HEK293 (cell line): Measurements from ENCODE around the gene PHKB.

Experiments used
- CTCF ChIA-PET: fragments of 350-600 bp; formaldehyde crosslinking; extraction: SDS; loops from one replicate; lab custom pipeline; 2021; ENCODE audit warnings: antibody characterized with exemption; lab: Yijun Ruan, JAX
- POLR2A ChIA-PET: fragments of 300-600 bp; formaldehyde crosslinking; extraction: SDS; loops from one replicate; lab custom pipeline; 2020; ENCODE audit warnings: antibody characterized with exemption, inconsistent platforms; lab: Yijun Ruan, JAX
- H3K27ac ChIP-seq: fragments of 200-500 bp; sonication (Bioruptor generic); 2 replicates; pipeline ENCODE4 v1.5.1; 2014; ENCODE audit warnings: low read depth, low read length, control low read depth, inconsistent platforms; ENCODE audit errors: extremely low read depth
- H3K36me3 ChIP-seq, 2 experiments: fragments of 200-500 bp in 1 of 2; sonication (Bioruptor generic) in 1 of 2; 1 replicate in 1 of 2; 2 replicates in 1 of 2; pipeline ENCODE4 v1.5.1; 2014 to 2017; ENCODE audit warnings: inconsistent platforms in 2 of 2, low read length in 2 of 2; ENCODE audit not compliant: control insufficient read depth in 2 of 2, insufficient read depth in 1 of 2
- H3K4me1 ChIP-seq: fragments of 200-500 bp; sonication (Bioruptor generic); 2 replicates; pipeline ENCODE4 v1.5.1; 2014; ENCODE audit warnings: mild to moderate bottlenecking, low read length, inconsistent platforms; ENCODE audit not compliant: control insufficient read depth, insufficient read depth
- H3K4me3 ChIP-seq: 2 replicates; pipeline ENCODE4 v1.5.1; 2011; ENCODE audit warnings: low read depth, mild to moderate bottlenecking, control low read depth, low read length, moderate library complexity
- H3K9me3 ChIP-seq: fragments of 200-500 bp; sonication (Bioruptor generic); 2 replicates; pipeline ENCODE4 v1.5.1; 2014; ENCODE audit warnings: low read depth, low read length, inconsistent platforms; ENCODE audit not compliant: control insufficient read depth, insufficient read depth
- HOXC10 ChIP-seq: sonication (generic); formaldehyde crosslinking; IDR thresholded peaks from 2 replicates; pipeline ENCODE4 v1.8.1; 2023; ENCODE audit warnings: mild to moderate bottlenecking, missing genetic modification reagents
- PRDM1 ChIP-seq: fragments of 450-650 bp; formaldehyde crosslinking; IDR thresholded peaks from 2 replicates; pipeline ENCODE4; 2016; ENCODE audit warnings: missing biosample characterization, missing genetic modification characterization
- TCF7L2 ChIP-seq: IDR thresholded peaks from 2 replicates; pipeline ENCODE4 v1.6.1; 2011; ENCODE audit warnings: low read depth, mild to moderate bottlenecking, inconsistent platforms, low read length, moderate library complexity, borderline replicate concordance
- YY1 ChIP-seq: fragments of 450-650 bp; formaldehyde crosslinking; IDR thresholded peaks from 2 replicates; pipeline ENCODE4 v1.5.1; 2018; ENCODE audit warnings: missing biosample characterization, missing genetic modification characterization
- ZBTB11 ChIP-seq: fragments of 450-650 bp; formaldehyde crosslinking; conservative IDR thresholded peaks from 2 replicates; pipeline ENCODE4 v1.5.1; 2016; ENCODE audit warnings: low read depth, missing biosample characterization, missing genetic modification characterization
- ZNF140 ChIP-seq: fragments of 450-650 bp; formaldehyde crosslinking; IDR thresholded peaks from 2 replicates; pipeline ENCODE4 v1.5.1; 2016; ENCODE audit warnings: missing biosample characterization, missing genetic modification characterization
- ZNF19 ChIP-seq: fragments of 450-650 bp; formaldehyde crosslinking; IDR thresholded peaks from 2 replicates; pipeline ENCODE4; 2016; ENCODE audit warnings: missing biosample characterization, missing genetic modification characterization, low read depth
- ZNF302 ChIP-seq: fragments of 450-650 bp; formaldehyde crosslinking; IDR thresholded peaks from 2 replicates; pipeline ENCODE4 v1.5.1; 2016; ENCODE audit warnings: missing biosample characterization, missing genetic modification characterization, low read depth
- ZNF335 ChIP-seq: fragments of 450-650 bp; formaldehyde crosslinking; conservative IDR thresholded peaks from 2 replicates; pipeline ENCODE4 v1.5.1; 2016; ENCODE audit warnings: missing biosample characterization, missing genetic modification characterization
- ZNF449 ChIP-seq: fragments of 450-650 bp; formaldehyde crosslinking; IDR thresholded peaks from 2 replicates; pipeline ENCODE4 v1.5.1; 2017; ENCODE audit warnings: missing biosample characterization, mild to moderate bottlenecking, missing genetic modification characterization, moderate library complexity
- ZNF473 ChIP-seq: fragments of 450-650 bp; formaldehyde crosslinking; IDR thresholded peaks from 2 replicates; pipeline ENCODE4 v1.5.1; 2017; ENCODE audit warnings: missing biosample characterization, missing genetic modification characterization
- ZNF544 ChIP-seq: fragments of 450-650 bp; formaldehyde crosslinking; IDR thresholded peaks from 2 replicates; pipeline ENCODE4 v1.5.0; 2017; ENCODE audit warnings: missing biosample characterization, missing genetic modification characterization
- ZNF561 ChIP-seq: fragments of 450-650 bp; IDR thresholded peaks from 2 replicates; pipeline ENCODE4 v1.5.1; 2018; ENCODE audit warnings: missing biosample characterization, missing genetic modification characterization, borderline replicate concordance
- ZNF623 ChIP-seq: fragments of 450-650 bp; formaldehyde crosslinking; IDR thresholded peaks from 2 replicates; pipeline ENCODE4 v1.5.1; 2016; ENCODE audit warnings: missing biosample characterization, missing genetic modification characterization
- ZNF629 ChIP-seq: fragments of 450-650 bp; formaldehyde crosslinking; IDR thresholded peaks from 2 replicates; pipeline ENCODE4 v1.5.1; 2017; ENCODE audit warnings: missing biosample characterization, missing genetic modification characterization
- ZNF645 ChIP-seq: fragments of 450-650 bp; formaldehyde crosslinking; IDR thresholded peaks from 2 replicates; pipeline ENCODE4; 2016; ENCODE audit warnings: missing biosample characterization, missing genetic modification characterization
- ZNF658 ChIP-seq: fragments of 450-650 bp; formaldehyde crosslinking; IDR thresholded peaks from 2 replicates; pipeline ENCODE4; 2016; ENCODE audit warnings: missing biosample characterization, missing genetic modification characterization
- ZNF707 ChIP-seq: fragments of 450-650 bp; formaldehyde crosslinking; IDR thresholded peaks from 2 replicates; pipeline ENCODE4 v1.5.1; 2016; ENCODE audit warnings: missing biosample characterization, missing genetic modification characterization
- ZNF791 ChIP-seq: fragments of 450-650 bp; formaldehyde crosslinking; IDR thresholded peaks from 2 replicates; pipeline ENCODE4 v1.5.1; 2016; ENCODE audit warnings: missing biosample characterization, missing genetic modification characterization
- ZNF792 ChIP-seq: fragments of 450-650 bp; formaldehyde crosslinking; IDR thresholded peaks from 2 replicates; pipeline ENCODE4 v1.5.1; 2016; ENCODE audit warnings: missing biosample characterization, missing genetic modification characterization
- ZSCAN18 ChIP-seq: fragments of 450-650 bp; formaldehyde crosslinking; IDR thresholded peaks from 2 replicates; pipeline ENCODE4 v1.5.1; 2016; ENCODE audit warnings: missing biosample characterization, missing genetic modification characterization
- ZSCAN5A ChIP-seq: fragments of 450-650 bp; formaldehyde crosslinking; IDR thresholded peaks from 2 replicates; pipeline ENCODE4 v1.5.1; 2016; ENCODE audit warnings: missing biosample characterization, missing genetic modification characterization

PHKB gene

GRCh38 chr16:47715442-47716083, 254.4 kb downstream of the PHKB start (continued):
- no peak for TF ChIP-seq ZNF449 (tag by site-specific recombination)
- no peak for TF ChIP-seq ZNF791 (tag by site-specific recombination)
- no peak for TF ChIP-seq ZNF645
- TF ChIP-seq ZNF140 (tag by site-specific recombination), result no peak
- no peak for TF ChIP-seq ZSCAN5A
- TF ChIP-seq ZNF335 (tag by site-specific recombination), result no peak

- no peaks in the 10 kb centered on the region for H3K4me1 ChIP-seq
- no peak overlapping the region for H3K27ac ChIP-seq
- H3K4me3 ChIP-seq, result no peak overlapping the region
- ChIA-PET POLR2A (no interaction called here), CTCF (no interaction called here)
- H3K9me3 ChIP-seq, result no peaks in the 10 kb centered on the region
- no peak for TF ChIP-seq ZNF792 (tag by site-specific recombination)
- no peak for TF ChIP-seq PRDM1 (tag by site-specific recombination)
- TF ChIP-seq ZNF302 (tag by site-specific recombination), result no peak
- TF ChIP-seq ZNF473 (tag by site-specific recombination), result no peak
- TF ChIP-seq ZNF658 (tag by site-specific recombination), result no peak
- no peak for TF ChIP-seq YY1
- TF ChIP-seq TCF7L2, result no peak
- TF ChIP-seq ZNF561 (tag by site-specific recombination), result no peak
- no peak for TF ChIP-seq HOXC10 (CRISPR knock-in tag)
- TF ChIP-seq ZNF623 (tag by site-specific recombination), result no peak
- no peak for TF ChIP-seq ZNF629 (tag by site-specific recombination)
- TF ChIP-seq, all 188 proteins: peak for 0
- no peaks in the 10 kb centered on the region for H3K36me3 ChIP-seq
These were observed 255.4 kb downstream of the PHKB start for GRCh38 chr16:47716571-47716970.

GRCh38 chr16:47719713-47720112, 258.6 kb downstream of the PHKB start:
- H3K4me3 ChIP-seq, result no peak overlapping the region
- POLR2A ChIA-PET, result no interaction called here
- H3K9me3 ChIP-seq, result no peaks in the 10 kb centered on the region
- TF ChIP-seq ZNF544 (tag by site-specific recombination) (no peak), ZNF707 (tag by site-specific recombination) (no peak), ZBTB11 (peak; percentile 34; the same call in 1 of the 2 replicates), ZNF19 (tag by site-specific recombination) (no peak), ZSCAN18 (tag by site-specific recombination) (no peak)
- H3K4me1 ChIP-seq, result no peaks in the 10 kb centered on the region
- CTCF ChIA-PET, result no interaction called here
- no peaks in the 10 kb centered on the region for H3K36me3 ChIP-seq
- H3K27ac ChIP-seq, result no peak overlapping the region
